Natural killer cell (primary cell): ENCODE data around the gene ID3. TPM values are rescaled to one million over a fixed set of nuclear protein-coding genes. Genes with fewer than 3 reads are reported as not detected.

ENCODE experiments used
- ATAC-seq, 3 donors: fragments of 150-1000 bp in 2 of 3; fragments of 200-7000 bp in 1 of 3; cut with Tn5 transposase; 1 replicate in 1 of 3; 2 replicates in 2 of 3; pipeline ENCODE4 v1.10.0; 2021; ENCODE audit warnings: mild to moderate bottlenecking in 2 of 3, moderate library complexity in 2 of 3
- DNase-seq, 2 donors: peaks; one replicate each; pipeline versions ENCODE4 v3.0.0 to v3.0.0-alpha.2; 2013 to 2021; ENCODE audit warnings: mixed read lengths in 1 of 2
- H3K27ac ChIP-seq: one replicate; pipeline ENCODE4 v1.5.1; 2013; ENCODE audit warnings: mild to moderate bottlenecking, low read length
- H3K27me3 ChIP-seq: one replicate; pipeline ENCODE4 v1.6.1; 2013; ENCODE audit warnings: low read length; ENCODE audit not compliant: control insufficient read depth, insufficient read depth
- H3K36me3 ChIP-seq: one replicate; pipeline ENCODE4 v1.6.1; 2013; ENCODE audit warnings: low read length; ENCODE audit not compliant: control insufficient read depth, insufficient read depth
- H3K4me1 ChIP-seq: one replicate; pipeline ENCODE4 v1.6.1; 2013; ENCODE audit warnings: low read length; ENCODE audit not compliant: control insufficient read depth, insufficient read depth
- H3K4me3 ChIP-seq: one replicate; pipeline ENCODE4 v1.5.1; 2013; ENCODE audit warnings: low read length
- H3K9me3 ChIP-seq: one replicate; pipeline ENCODE4 v1.6.1; 2013; ENCODE audit warnings: low read length; ENCODE audit not compliant: control insufficient read depth, insufficient read depth
- H3K27ac Mint-ChIP-seq, 2 donors: one replicate each; pipeline ENCODE4 v1.8.0; 2022; ENCODE audit warnings: mild to moderate bottlenecking in 2 of 2, mixed read lengths in 2 of 2, moderate library complexity in 1 of 2
- H3K27me3 Mint-ChIP-seq, 2 donors: one replicate each; pipeline ENCODE4 v1.8.0; 2022; ENCODE audit warnings: low read depth in 2 of 2, mixed read lengths in 2 of 2
- H3K36me3 Mint-ChIP-seq: one replicate; pipeline ENCODE4 v1.8.0; 2022; ENCODE audit warnings: mixed read lengths
- H3K4me1 Mint-ChIP-seq, 2 donors: one replicate each; pipeline ENCODE4 v1.8.0; 2022; ENCODE audit warnings: mixed read lengths in 2 of 2
- H3K4me3 Mint-ChIP-seq: one replicate; pipeline ENCODE4 v1.8.0; 2022; ENCODE audit warnings: mild to moderate bottlenecking, moderate library complexity, mixed read lengths
- H3K9me3 Mint-ChIP-seq, 2 donors: one replicate each; pipeline ENCODE4 v1.8.0; 2022; ENCODE audit warnings: mixed read lengths in 2 of 2
- WGBS: methylation state at CpG from one replicate; pipeline ENCODE4 v1.1.7; 2013; ENCODE audit warnings: missing lambda C conversion rate; ENCODE audit not compliant: insufficient coverage; 5-methylcytosine and 5-hydroxymethylcytosine counted together
- intact Hi-C: fragments of 100-400 bp; cut with micrococcal nuclease; formaldehyde crosslinking; loops from one replicate; pipeline ENCODE4 v1.14.2; 2022
- total RNA-seq, 4 donors: library from RNA; stranded (reverse); fragments of 120-200 nt in 1 of 4; gene quantifications; one replicate each; pipeline versions ENCODE4 v1.2.3 to v1.2.4, GENCODE V29; 2013 to 2022
- TF ChIP-seq, protein P1 (sequence below): fragments of 200-600 bp; IDR thresholded peaks from one replicate; pipeline ENCODE4 v1.8.0; 2022; ENCODE audit warnings: antibody characterized with exemption

ID3 gene
- total RNA-seq, 3 donors from 2014 or later (not counting 1 experiment from before 2014, with no cell fraction given) = 0.29 to 6.5 (median 2.4) TPM

- H3K4me1 ChIP-seq = peaks cover 69% of the 10 kb centered on the region
- TF ChIP-seq, protein P1, sequence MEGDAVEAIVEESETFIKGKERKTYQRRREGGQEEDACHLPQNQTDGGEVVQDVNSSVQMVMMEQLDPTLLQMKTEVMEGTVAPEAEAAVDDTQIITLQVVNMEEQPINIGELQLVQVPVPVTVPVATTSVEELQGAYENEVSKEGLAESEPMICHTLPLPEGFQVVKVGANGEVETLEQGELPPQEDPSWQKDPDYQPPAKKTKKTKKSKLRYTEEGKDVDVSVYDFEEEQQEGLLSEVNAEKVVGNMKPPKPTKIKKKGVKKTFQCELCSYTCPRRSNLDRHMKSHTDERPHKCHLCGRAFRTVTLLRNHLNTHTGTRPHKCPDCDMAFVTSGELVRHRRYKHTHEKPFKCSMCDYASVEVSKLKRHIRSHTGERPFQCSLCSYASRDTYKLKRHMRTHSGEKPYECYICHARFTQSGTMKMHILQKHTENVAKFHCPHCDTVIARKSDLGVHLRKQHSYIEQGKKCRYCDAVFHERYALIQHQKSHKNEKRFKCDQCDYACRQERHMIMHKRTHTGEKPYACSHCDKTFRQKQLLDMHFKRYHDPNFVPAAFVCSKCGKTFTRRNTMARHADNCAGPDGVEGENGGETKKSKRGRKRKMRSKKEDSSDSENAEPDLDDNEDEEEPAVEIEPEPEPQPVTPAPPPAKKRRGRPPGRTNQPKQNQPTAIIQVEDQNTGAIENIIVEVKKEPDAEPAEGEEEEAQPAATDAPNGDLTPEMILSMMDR = no peak
- no peaks in the 10 kb centered on the region for H3K27me3 Mint-ChIP-seq
- no peaks in the 10 kb centered on the region for H3K27me3 ChIP-seq
- H3K36me3 ChIP-seq = no peaks in the 10 kb centered on the region
- H3K27ac ChIP-seq = no peak overlapping the region
- H3K36me3 Mint-ChIP-seq = no peaks in the 10 kb centered on the region
- intact Hi-C loops = no loop called here
- 63% methylated on average over 4 of the region's 4 CpGs for WGBS
- H3K9me3 ChIP-seq = no peaks in the 10 kb centered on the region
- DNase-seq (no peak), ATAC-seq (no peak)
- no peak overlapping the region for H3K4me3 ChIP-seq
- H3K9me3 Mint-ChIP-seq = no peaks in the 10 kb centered on the region
- H3K27ac Mint-ChIP-seq = peak overlapping the region; percentile 5 to 17
- H3K4me1 Mint-ChIP-seq = peaks cover 20% of the 10 kb centered on the region in 2 donors
- H3K4me3 Mint-ChIP-seq = no peak overlapping the region
Observed at GRCh38 chr1:23597635-23598388, 38.5 kb upstream of the ID3 start.

- H3K9me3 ChIP-seq = no peaks in the 10 kb centered on the region
- H3K4me3 ChIP-seq = no peak overlapping the region
- H3K27ac ChIP-seq = no peak overlapping the region
- 95% methylated on average over 10 of the region's 10 CpGs for WGBS
- ATAC-seq = no peak
- Mint-ChIP-seq H3K27me3 (no peaks in the 10 kb centered on the region), H3K4me1 (peaks cover 21 to 26% of the 10 kb centered on the region in 2 donors), H3K36me3 (no peaks in the 10 kb centered on the region), H3K4me3 (no peak overlapping the region), H3K27ac (no peak overlapping the region), H3K9me3 (no peaks in the 10 kb centered on the region)
- no peaks in the 10 kb centered on the region for H3K27me3 ChIP-seq
- peaks cover 69% of the 10 kb centered on the region for H3K4me1 ChIP-seq
- H3K36me3 ChIP-seq = no peaks in the 10 kb centered on the region
- intact Hi-C loops = no loop called here
- TF ChIP-seq, protein P1 = no peak
- no peak for DNase-seq
Observed at GRCh38 chr1:23596382-23597358, 37.4 kb upstream of the ID3 start.

DNA sequence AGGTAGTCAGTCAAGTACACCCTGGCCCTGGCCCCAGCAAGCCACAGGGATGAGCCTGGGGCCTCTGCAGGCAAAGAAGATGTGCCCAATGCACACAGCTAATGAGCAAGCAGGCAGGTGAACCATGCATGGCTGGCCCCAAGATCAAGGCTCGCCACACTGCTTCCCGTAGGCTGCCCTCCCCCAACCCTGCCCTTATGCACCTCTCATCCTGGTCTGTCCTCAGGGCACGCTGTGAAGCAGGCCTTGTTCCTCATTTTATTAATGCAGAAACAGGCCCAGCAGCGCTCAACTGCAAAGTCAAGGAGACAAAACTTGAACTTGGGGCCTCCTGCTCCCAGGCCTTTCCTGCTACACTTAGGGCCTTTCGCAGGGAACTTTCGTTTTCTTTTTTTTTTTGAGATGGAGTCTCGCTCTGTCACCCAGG lies 35.6 kb upstream of the ID3 start:
- intact Hi-C loops = no loop called here
- Mint-ChIP-seq H3K9me3 (no peaks in the 10 kb centered on the region), H3K27ac (no peak overlapping the region), H3K4me1 (peaks cover 26 to 39% of the 10 kb centered on the region in 2 donors), H3K27me3 (no peaks in the 10 kb centered on the region), H3K36me3 (no peaks in the 10 kb centered on the region), H3K4me3 (no peak overlapping the region)
- no peaks in the 10 kb centered on the region for H3K27me3 ChIP-seq
- H3K4me3 ChIP-seq = no peak overlapping the region
- ATAC-seq (no peak), DNase-seq (no peak)
- TF ChIP-seq, protein P1 = no peak
- H3K36me3 ChIP-seq = no peaks in the 10 kb centered on the region
- no peaks in the 10 kb centered on the region for H3K9me3 ChIP-seq
- peak overlapping the region; percentile 20 for H3K27ac ChIP-seq
- 66% methylated on average over 6 of the region's 7 CpGs for WGBS
- H3K4me1 ChIP-seq = peaks cover 69% of the 10 kb centered on the region
